GM18498 (cell line): ENCODE data around the gene SLC13A5.
"Not testable (repeated sequence)": the region's sequence is repeated elsewhere in the genome, so short reads cannot be mapped to it uniquely, and the experiment has no call there.

Experiments used
- ATAC-seq: cut with Tn5 transposase; IDR thresholded peaks from one replicate; pipeline ENCODE4 v1.9.1; 2021; ENCODE audit warnings: mild to moderate bottlenecking, moderate library complexity; ENCODE audit not compliant: unreplicated experiment

Gene SLC13A5

DNA sequence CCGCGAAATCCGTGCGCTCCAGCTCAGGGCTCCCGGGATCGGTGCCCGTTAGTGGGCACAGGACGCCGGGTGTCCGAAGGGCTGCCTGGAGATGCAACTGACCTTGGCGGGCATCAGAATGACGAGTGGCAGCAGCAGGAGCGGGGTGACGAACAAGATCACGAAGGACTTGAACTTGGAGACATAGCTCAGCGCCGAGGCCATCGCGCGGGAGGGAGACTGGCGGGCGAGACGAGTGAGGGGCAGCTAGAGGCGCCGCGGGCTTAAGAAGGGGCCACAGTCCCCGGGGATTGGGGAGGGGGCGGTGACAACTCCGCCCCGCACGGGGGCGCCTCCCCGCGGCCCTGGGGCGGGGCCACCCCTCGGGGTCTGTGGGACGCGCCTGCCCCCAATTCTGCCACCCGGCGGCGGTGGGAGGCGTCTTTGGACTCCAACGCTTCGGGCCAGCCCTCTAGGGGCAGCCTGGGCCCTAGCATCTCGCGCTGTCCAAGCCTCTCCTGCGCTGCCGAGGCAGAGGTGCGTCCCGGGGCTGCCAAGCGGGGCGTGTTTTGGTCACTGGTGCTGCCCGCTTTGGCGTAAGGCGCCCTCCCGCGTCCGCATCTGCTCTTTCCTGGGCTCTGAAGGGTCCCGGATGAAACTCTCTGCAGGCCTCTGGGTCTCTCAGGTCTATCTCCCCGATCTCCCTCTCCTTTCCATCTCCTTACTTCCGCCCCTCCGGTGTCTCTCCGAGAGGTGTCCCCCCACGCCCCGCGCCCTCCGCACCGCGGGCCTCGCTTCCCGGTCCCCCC lies at the start of gene SLC13A5:
Gene SLC13A5 (minus strand): TSS at position 240 of the 788 bp plus-strand sequence. CDS start 36 bp downstream, at position 204.
- ATAC-seq = no peak

DNA sequence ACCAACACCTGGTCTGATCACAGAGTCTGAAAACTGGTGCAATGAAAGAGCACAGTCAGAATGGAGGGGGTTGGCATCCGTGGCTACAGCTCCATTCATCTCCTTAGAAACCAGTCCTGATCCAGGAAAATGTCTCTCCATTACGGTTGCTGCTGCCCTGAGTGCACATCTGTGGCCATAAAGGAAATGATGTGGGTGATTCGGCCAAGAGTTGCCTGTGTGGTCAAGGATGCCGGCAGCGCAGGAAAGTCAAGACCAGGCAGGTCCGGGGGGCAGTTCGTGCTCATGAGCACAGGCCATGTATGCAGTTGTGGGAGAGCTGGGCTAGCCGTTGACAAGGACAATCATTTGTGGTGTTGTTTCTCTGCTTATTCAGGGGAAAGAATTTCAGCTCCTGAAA lies 48.6 kb upstream of the SLC13A5 start:
- ATAC-seq = no peak

DNA sequence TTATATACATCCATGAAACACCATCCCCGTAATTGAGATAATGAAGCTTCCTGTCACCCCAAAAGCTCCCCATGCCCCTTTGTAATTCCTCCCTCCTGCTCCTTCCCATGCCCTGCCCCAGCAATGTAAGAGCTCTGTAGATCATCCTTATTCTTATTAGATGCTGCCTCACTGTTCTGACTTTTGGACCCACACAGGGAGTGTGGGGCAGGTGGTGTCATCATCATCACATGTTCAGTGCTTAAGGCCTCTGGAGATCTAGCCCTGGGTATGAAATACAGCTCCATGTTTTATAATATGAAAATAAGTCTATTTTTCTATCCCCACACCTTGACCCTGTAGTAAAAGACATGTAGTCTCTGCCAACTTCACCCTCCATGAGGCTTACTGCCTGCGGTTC lies 44.6 kb upstream of the SLC13A5 start:
- ATAC-seq = no peak

DNA sequence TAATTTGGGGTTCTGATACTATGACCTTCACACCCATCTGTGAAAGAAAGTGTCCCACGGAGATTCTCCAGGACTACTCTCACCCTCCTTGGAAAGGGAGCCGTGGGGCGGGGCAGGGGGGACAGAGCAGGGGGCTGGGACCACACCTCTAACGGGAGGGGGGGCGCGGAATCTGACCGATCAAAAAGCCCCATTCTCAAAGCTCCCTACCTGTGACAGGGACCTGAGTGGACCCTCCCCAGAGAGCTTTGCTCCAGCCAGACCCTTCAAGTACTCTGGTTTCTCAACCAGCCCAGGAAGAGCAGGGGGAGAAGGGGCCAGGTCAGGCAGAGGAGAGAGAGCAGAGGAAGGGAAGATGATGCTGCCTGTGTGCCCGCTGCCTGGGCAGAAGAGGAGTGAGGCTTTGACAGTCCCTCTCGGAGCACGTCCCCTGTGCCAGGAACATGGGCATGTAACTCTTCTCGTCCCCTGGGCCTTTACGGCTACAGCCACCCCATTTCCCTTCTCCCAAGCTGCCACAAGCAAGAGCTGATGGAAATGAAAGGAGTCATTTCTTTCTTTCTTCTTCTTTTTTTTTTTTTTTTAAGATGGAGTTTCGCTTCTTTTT lies 43.4 kb upstream of the SLC13A5 start:
- peak; percentile 26 for ATAC-seq

DNA sequence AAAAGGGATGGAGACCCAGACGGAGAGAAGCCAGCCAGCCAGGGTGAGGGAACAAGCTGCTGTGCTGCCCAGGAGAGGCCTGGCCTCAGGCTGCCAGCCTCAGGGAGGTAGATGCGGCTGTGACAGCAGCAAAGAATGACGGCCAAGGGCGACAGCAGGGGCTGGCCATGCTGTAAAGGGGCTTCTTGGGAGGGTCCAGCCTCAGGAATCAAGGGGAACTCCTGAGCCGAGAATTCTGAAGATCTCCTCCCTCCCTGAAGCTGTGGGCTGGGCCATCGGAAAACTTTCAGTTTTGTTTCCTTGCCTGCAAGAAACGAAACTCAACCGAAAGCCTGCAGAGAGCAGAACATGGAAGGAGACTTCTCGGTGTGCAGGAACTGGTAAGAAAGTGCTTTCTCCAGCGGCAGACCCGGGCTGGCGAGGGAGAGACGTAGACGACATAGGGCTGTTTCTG lies 42.6 kb upstream of the SLC13A5 start, which contains the start of gene XAF1:
Gene XAF1 (plus strand): TSS at position 316 of the 454 bp plus-strand sequence. CDS start 33 bp downstream, at position 349.
- ATAC-seq = peak; percentile 51

DNA sequence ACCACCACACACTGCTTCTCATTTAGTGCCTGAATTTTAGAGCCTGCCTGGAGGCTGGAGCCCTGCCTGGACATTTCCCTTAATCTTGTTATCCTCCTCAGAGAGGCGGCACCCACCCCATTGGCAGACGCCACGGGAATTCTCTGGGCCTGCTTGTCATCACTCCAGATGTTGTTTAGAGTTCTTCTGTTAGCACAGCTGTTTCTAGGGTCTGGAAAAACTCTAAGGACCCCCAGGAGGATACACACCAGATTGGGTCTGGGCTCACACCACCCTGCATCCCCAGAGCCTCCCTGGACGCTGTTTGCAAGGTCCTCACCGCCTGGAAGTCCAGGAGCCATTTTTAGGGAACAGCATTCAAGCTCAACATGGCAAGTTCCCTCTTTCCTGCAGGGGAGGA lies 42.1 kb upstream of the SLC13A5 start:
- no peak for ATAC-seq

DNA sequence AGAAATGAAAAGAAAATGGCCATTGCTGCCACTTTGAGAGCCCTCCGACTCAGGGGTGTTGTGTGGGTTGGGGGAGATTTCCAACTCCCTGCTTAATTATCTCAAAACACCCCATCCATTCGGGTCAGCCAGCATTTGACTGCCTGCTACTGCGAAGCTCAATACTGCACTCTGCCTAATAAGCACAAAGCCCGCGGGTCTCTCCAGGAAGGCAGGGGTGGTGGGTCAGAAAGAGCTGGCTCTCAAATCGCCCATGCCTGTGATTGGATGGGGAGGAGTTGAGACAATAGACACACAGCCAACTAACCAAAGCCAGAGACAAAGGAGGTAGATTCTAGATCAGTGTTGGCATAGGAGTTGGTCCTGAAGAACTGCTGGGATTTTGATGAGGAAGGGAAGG lies 40.4 kb upstream of the SLC13A5 start:
- ATAC-seq = no peak

DNA sequence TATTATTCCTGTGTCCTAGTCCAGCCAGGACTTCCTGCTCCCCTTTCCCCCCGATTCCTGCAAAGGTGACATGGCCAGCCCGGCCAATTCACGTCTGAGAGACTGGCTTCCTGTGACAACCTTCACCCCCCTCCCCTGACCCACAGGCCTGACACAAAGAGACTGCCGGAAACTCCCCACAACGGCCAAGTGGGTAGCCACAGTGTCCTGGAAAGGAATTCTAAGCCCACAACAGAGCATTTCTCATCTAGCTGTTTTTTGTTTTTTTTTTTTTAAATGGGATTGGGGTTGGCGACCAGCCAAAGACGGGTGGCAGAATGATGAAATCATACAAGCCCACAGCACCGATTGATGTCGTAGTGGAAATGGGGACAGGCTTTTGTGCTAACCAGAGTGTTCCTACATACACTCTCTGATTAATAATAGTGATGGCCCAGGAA lies 39.9 kb upstream of the SLC13A5 start:
- no peak for ATAC-seq

DNA sequence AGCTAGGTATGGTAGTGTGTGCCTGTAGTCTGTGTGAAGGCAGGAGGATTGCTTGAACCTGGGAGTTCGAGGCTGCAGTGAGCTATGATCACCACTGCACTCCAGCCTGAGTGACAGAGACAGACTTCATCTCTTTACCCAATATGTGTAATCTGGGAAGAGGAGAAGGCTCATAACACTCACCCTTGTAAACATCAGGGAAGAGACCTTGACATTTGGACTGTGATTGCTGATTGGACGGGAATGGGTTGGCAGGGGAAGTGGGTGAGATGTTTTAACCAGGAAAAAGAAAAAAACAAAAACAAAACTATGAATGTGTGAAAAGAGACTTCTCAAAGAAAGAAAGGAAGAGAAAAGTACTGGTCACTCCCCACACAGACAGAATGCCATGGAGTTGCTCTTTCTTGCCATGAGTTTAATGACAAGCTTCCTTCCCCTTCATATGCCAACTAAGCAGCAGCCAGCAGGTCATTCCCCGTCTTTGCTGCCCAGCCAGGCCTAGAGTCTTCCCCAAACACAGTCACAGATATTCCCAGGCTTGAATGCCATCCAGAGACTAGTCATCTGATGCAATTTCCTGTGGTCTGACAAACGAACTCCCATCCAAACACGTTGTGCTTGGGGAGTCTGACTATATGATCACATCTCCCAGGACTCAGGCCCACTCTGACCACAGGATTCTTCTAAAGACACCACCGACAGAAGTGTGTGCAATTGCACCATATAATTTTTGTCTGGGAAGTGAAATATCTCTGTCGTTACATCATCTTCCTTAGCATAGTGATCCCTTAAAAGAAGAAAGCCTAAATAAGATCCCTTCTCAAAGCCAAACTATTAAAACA lies 39.1 kb upstream of the SLC13A5 start:
- ATAC-seq = no peak

DNA sequence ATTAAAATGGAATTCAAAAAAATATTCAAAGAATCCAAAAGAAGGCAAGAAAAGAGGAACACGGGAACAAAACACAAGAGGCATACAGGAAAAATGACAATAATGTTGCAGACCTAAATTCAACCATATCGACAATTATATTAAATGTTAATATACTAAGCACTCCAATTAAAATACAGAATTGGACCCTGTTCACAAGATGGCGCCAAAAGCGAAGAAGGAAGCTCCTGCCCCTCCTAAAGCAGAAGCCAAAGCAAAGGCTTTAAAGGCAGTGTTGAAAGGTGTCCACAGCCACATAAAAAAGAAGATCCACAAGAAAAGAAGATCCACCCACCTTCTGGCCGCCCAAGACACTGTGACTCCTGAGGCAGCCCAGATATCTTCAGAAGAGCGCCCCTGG lies 36.4 kb upstream of the SLC13A5 start:
- ATAC-seq = no peak

DNA sequence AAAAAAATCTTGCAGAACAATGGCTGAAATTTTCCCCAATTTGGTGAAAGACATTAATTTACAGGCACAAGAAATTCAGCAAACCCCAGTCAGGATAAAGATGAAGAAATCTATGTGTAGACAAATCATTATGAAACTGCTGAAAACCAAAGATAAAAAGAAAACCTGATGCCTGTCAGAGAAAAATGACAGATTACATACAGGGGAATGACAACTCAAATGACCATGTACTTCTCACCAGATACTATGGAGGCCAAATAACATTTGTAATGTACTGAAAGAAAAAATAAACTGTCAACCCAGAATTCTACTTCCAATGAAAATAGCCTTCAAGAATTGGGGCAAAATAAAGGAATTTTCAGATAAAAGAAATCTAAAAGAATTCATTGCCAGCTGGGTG lies 35.4 kb upstream of the SLC13A5 start:
- ATAC-seq = no peak

DNA sequence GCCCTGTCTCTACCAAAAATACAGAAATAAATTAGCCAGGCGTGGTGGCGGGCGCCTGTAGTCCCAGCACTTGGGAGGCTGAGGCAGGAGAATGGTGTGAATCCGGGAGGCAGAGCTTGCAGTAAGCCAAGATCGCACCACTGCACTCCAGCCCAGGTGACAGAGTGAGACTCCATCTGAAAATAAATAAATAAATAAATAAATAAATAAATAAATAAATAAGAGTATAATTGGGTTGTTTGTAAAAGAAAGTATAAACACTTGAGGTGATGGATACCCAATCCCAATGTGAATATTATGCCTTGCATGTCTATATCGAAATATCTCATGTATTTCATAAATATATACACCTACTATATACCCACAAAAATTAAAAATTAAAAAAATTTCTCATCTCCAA lies 33.5 kb upstream of the SLC13A5 start:
- ATAC-seq = not testable (repeated sequence)

DNA sequence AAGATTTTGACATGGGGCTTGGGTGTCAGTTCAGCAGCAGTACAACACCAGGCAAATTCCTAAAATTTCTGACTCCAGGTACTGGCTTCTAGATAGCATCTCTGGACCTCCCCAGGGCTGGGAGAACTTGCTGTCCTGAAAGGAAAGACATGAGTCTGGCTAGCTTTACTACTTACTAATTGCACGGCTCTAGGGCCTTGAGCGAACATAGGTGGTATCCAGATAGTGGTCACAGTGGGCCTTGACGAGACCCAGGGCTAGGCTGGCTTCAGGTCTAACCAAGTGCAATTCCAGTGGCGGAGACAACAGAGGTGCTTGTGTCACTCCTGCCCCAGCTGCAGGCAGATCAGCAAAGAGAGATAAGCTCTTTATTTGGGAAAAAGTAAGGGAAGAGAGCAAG lies 16.4 kb upstream of the SLC13A5 start:
- ATAC-seq = no peak

DNA sequence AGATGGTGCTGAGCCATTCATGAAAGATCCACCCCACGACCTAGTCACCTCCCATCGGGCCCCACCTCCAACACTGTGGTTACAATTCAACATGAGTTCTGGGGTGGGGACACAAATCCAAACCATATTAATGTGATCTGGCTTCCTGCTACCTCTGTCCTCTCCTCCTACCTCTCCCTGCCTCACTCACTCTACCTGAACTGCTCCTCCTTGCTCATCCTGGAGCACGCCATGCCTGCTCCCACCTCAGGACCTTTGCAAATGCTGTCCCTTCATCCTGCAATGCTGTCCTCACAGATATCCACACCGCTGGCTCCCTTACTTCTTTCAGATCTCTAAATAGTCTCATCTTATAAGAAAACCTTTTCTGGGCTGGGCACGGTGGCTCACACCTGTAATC lies 10.8 kb upstream of the SLC13A5 start:
- ATAC-seq = no peak

DNA sequence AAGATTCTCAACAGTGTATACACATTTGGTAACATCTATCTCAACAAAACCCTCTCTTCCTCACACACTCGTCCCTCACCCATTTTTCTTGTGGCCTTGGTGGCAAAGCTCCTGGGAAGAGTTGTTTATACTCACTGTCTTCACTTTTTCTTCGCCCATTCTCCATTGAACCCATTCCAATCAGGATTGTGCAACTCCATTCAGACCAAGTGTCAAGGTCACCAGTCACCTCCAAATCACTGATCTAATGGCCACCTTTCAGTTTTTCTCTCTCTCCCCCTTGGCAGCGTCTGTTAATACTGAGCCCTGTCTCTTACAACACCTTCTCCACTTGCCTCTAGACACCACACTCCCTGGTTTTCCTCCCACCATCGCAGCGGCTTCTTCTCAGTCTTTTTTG lies 8.6 kb upstream of the SLC13A5 start:
- no peak for ATAC-seq

DNA sequence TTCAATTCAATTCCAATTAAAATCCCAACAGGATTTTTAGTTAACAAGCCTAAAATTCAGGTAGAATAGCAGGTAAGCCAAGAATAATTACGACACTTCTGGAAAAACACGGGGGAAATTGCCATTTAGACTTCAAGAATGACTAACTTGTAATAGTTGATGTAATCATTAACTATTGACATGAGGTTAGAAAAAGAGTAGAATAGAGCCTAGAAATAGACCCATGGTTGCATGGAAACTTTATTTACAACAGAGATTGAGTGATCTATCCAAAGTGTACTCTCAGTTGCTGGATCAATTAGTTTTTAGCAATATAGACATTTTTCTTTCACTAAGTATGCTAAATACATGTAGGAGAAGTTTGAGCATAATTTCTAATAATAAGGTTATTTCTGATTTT lies 3.6 kb upstream of the SLC13A5 start:
- no peak for ATAC-seq

DNA sequence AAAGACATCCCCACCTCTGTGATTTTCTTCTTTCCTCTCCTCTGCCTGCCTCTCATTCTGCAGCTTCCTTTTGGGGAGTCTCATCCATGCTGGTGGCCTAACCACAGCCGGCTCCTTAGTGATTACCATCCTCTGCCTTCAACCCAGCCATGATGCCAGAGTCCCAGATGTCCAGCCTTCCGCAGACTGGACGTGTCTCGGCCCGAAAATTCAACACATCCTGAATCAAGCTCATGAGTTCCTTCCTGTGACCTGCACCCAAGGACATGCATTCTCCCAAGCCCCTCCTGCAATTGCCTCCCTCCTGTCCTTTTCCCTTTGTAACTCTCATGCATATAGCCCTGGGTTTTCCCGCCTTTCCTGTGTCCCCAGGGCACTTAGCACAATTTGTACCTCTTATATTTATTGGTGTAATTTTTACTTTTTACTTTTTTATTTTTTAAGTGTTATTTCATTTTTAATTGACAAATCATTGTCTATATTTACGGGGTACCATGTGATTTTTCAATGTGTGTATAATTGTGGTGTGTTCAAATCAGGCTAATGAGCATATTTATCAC lies 1.2 kb upstream of the SLC13A5 start:
- ATAC-seq = no peak

DNA sequence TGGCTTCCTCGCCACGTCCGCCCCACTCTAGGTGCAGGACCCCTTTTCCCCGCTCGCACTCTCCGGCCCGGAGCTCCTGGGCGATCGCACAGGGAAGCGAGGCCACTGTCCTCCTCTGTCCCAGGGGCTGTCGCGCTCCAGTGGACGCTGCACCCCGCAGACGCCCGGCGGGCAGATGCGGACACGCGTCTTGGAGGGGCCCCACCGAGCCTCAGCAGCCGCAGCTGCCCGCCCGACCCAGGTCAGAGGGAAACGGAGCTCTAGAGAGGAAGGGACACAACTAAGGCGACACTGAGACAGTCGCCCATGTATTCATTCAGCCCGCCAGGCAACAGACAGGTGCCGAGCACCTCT lies 726 bp upstream of the SLC13A5 start:
- no peak for ATAC-seq

DNA sequence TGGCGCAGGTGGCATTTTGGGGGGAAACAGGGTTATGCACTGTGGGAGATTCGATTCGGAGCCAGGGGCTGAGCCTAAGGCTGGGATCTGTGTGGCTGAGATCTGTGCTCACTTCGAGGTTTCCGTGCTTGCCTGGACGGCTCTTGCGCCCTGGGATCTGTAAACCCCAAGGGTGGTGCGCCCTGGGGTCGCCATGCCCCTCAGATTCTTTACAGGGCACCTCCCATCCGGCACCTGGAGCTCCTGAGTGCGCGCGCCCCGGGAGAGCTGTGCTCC lies 377 bp downstream of the SLC13A5 start:
- ATAC-seq = no peak

DNA sequence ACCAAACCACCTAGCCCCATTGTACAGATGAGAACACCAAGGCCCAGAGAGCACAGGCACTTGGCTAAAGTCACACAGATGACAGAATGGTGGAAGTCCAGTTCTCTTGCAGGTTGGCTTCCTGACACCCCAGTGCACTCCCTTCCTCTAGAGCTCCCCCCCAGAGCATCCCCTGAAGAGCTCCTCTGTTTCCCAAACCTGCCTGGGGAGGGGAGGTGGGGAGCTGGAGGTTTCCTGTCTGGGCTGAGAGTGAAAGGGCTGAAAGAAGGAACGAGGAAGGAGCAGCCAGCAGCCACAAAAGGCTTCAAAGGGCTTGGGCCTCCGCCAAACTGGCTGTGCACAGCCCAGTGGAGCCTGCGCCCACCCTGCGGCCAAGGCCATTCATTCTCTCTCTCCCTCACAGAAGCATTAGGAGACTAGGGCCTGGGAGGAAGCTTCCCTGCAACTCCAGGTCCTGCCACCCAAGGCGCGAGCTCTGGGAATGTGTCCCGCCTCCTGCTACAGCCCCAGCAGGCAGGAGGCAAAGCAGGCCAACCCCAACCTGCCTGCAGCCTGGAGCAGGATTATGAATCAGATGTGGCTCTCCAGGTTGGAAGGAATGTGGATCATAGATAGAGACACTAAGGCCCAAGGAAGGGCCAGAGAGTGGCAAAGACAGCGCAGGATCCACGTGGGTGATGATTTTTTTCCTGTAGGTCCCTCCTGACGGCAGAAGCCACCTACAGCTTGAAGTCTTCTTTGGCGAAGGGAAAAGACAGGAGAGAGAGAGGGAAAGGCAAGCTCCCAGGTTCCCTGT lies 913 bp downstream of the SLC13A5 start:
- ATAC-seq = no peak

DNA sequence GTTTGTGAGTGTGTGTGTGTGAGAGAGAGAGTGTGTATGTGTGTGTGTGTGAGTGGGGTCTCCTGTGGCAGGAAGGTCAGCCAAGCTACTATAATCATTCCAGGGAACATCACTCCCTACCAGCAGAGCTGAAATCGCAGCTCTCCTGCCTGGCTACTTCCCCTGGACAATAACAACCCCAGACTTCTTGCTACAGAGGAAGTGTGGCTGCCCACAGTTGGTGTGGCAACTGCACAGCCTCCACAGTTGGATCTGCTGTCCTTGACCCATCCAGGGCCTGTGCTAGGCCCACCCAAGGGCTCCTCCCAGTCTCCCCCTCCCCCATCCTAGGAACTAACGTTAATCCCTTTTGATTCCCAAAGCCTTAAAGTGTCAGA lies 1.5 kb downstream of the SLC13A5 start:
- no peak for ATAC-seq
